Inflammatory macrophage (primary cell): Measurements from ENCODE around the gene ADAMTS7.
A peak's percentile ranks its signal among the peaks of the same experiment; 100 is the strongest.
"Not testable (repeated sequence)": the region's sequence is repeated elsewhere in the genome, so short reads cannot be mapped to it uniquely, and the experiment has no call there.

Source experiments
- DNase-seq, 2 donors: peaks; one replicate each; pipeline ENCODE4 v3.0.0-alpha.2; 2020 to 2022

ADAMTS7 gene

GRCh38 chr15:78763796-78764241, 47.4 kb downstream of the ADAMTS7 start:
- DNase-seq: no peak

GRCh38 chr15:78762985-78763795, 48.1 kb downstream of the ADAMTS7 start:
- no peak for DNase-seq

GRCh38 chr15:78762386-78762961, 48.8 kb downstream of the ADAMTS7 start:
- DNase-seq: not testable (repeated sequence)

GRCh38 chr15:78761891-78762385, 49.3 kb downstream of the ADAMTS7 start:
- DNase-seq: no peak

GRCh38 chr15:78761475-78761874, 49.8 kb downstream of the ADAMTS7 start:
- DNase-seq: peak; percentile 17 to 29

GRCh38 chr15:78761020-78761419, 50.2 kb downstream of the ADAMTS7 start:
- no peak for DNase-seq

- DNase-seq: not testable (repeated sequence)
Observed at GRCh38 chr15:78760091-78760882, 51.0 kb downstream of the ADAMTS7 start.

GRCh38 chr15:78759361-78759998, 51.8 kb downstream of the ADAMTS7 start:
- not testable (repeated sequence) for DNase-seq

- not testable (repeated sequence) for DNase-seq
Observed at GRCh38 chr15:78758486-78759200, 52.6 kb downstream of the ADAMTS7 start.

GRCh38 chr15:78758084-78758483, 53.2 kb downstream of the ADAMTS7 start:
- DNase-seq: not testable (repeated sequence)

- DNase-seq: no peak
Observed at GRCh38 chr15:78757636-78757905, 53.7 kb downstream of the ADAMTS7 start.

- not testable (repeated sequence) for DNase-seq
Observed at GRCh38 chr15:78756781-78757635, 54.3 kb downstream of the ADAMTS7 start.

GRCh38 chr15:78755900-78756591, 55.2 kb downstream of the ADAMTS7 start:
- DNase-seq: not testable (repeated sequence)

GRCh38 chr15:78754637-78755280, 56.5 kb downstream of the ADAMTS7 start:
- DNase-seq: not testable (repeated sequence)

- not testable (repeated sequence) for DNase-seq
Observed at GRCh38 chr15:78753751-78754535, 57.3 kb downstream of the ADAMTS7 start.

GRCh38 chr15:78753359-78753659, 58.0 kb downstream of the ADAMTS7 start:
- DNase-seq: not testable (repeated sequence)

GRCh38 chr15:78752492-78753358, 58.5 kb downstream of the ADAMTS7 start:
- no peak for DNase-seq

GRCh38 chr15:78751602-78751979, 59.7 kb downstream of the ADAMTS7 start:
- DNase-seq: no peak
